ENCODE measurements around the gene EIF6. TPM values are rescaled to one million over a fixed set of nuclear protein-coding genes. Genes with fewer than 3 reads are reported as not detected.
"Not testable (repeated sequence)": the region's sequence is repeated elsewhere in the genome, so short reads cannot be mapped to it uniquely, and the experiment has no call there.

EIF6 gene
- total RNA-seq, 1 donor from 2014 or later, result 98.0 TPM

GRCh38 chr20:35253010-35253409 lies 31.6 kb downstream of the EIF6 start:
- Histone ChIP-seq H3K4me1 (peaks cover 0 to 4% of the 10 kb centered on the region in 2 donors), H3K36me3 (peaks cover 0 to 10% of the 10 kb centered on the region in 2 donors), H3K9me3 (no peaks in the 10 kb centered on the region), H3K27me3 (no peaks in the 10 kb centered on the region), H3K4me3 (no peak overlapping the region), H3K27ac (no peak overlapping the region)
- DNase-seq (ENCODE audit: low spot score in 2 of 2), result no peak
- intact Hi-C loops (cut with DNase I), result no loop called here
- no peak for TF ChIP-seq CTCF (IDR thresholded peaks at IDR 0.05)

- intact Hi-C loops (cut with DNase I); H3K27me3 ChIP-seq; DNase-seq (ENCODE audit: low spot score in 2 of 2); H3K9me3 ChIP-seq; H3K27ac ChIP-seq; H3K4me3 ChIP-seq; H3K4me1 ChIP-seq: not testable (repeated sequence)
- peaks cover 0 to 10% of the 10 kb centered on the region in 2 donors for H3K36me3 ChIP-seq
Measured at GRCh38 chr20:35252598-35252997, 32.0 kb downstream of the EIF6 start.

GRCh38 chr20:35252037-35252461 lies 32.5 kb downstream of the EIF6 start:
- intact Hi-C loops (cut with DNase I), result no loop called here
- H3K4me3 ChIP-seq, result no peak overlapping the region
- H3K36me3 ChIP-seq, result peaks cover 0 to 10% of the 10 kb centered on the region in 2 donors
- H3K9me3 ChIP-seq, result no peaks in the 10 kb centered on the region
- no peak overlapping the region for H3K27ac ChIP-seq
- no peak for TF ChIP-seq CTCF (IDR thresholded peaks at IDR 0.05)
- H3K27me3 ChIP-seq, result no peaks in the 10 kb centered on the region
- no peak for DNase-seq (ENCODE audit: low spot score in 2 of 2)
- H3K4me1 ChIP-seq, result no peaks in the 10 kb centered on the region

- DNase-seq (ENCODE audit: low spot score in 2 of 2), result no peak
- Histone ChIP-seq H3K27ac (no peak overlapping the region), H3K9me3 (no peaks in the 10 kb centered on the region), H3K27me3 (no peaks in the 10 kb centered on the region), H3K4me3 (no peak overlapping the region), H3K36me3 (peaks cover 0 to 10% of the 10 kb centered on the region in 2 donors), H3K4me1 (no peaks in the 10 kb centered on the region)
- intact Hi-C loops (cut with DNase I), result no loop called here
- no peak for TF ChIP-seq CTCF (IDR thresholded peaks at IDR 0.05)
Measured at GRCh38 chr20:35251613-35251940, 33.0 kb downstream of the EIF6 start.

- Histone ChIP-seq H3K27ac (no peak overlapping the region), H3K4me1 (no peaks in the 10 kb centered on the region), H3K27me3 (no peaks in the 10 kb centered on the region), H3K36me3 (peaks cover 0 to 6% of the 10 kb centered on the region in 2 donors), H3K9me3 (no peaks in the 10 kb centered on the region), H3K4me3 (no peak overlapping the region)
- DNase-seq (ENCODE audit: low spot score in 2 of 2), result no peak
- TF ChIP-seq CTCF (IDR thresholded peaks at IDR 0.05), result no peak
- intact Hi-C loops (cut with DNase I), result no loop called here
Measured at GRCh38 chr20:35248641-35249475, 35.7 kb downstream of the EIF6 start.

- H3K9me3 ChIP-seq, result no peaks in the 10 kb centered on the region
- TF ChIP-seq CTCF (IDR thresholded peaks at IDR 0.05), result no peak
- DNase-seq (ENCODE audit: low spot score in 2 of 2), result no peak
- no peaks in the 10 kb centered on the region for H3K27me3 ChIP-seq
- intact Hi-C loops (cut with DNase I), result no loop called here
- H3K4me3 ChIP-seq, result no peak overlapping the region
- H3K36me3 ChIP-seq, result peaks cover 0 to 9% of the 10 kb centered on the region in 2 donors
- no peaks in the 10 kb centered on the region for H3K4me1 ChIP-seq
- no peak overlapping the region for H3K27ac ChIP-seq
Measured at GRCh38 chr20:35246723-35247122, 37.8 kb downstream of the EIF6 start.
